Skeletal muscle tissue (tissue), 4 donors: ENCODE measurements around the gene LRRD1. TPM values are rescaled to one million over a fixed set of nuclear protein-coding genes. Genes with fewer than 3 reads are reported as not detected.
"Not testable (repeated sequence)": the region's sequence is repeated elsewhere in the genome, so short reads cannot be mapped to it uniquely, and the experiment has no call there.

Experiments used
- H3K27ac ChIP-seq: one replicate; pipeline ENCODE4 v1.7.0; 2013; ENCODE audit warnings: mild to moderate bottlenecking, low read depth, low read length, inconsistent platforms
- H3K27me3 ChIP-seq, 3 donors: one replicate each; pipeline ENCODE4 v1.7.0; 2013; ENCODE audit warnings: low read length in 3 of 3; ENCODE audit not compliant: control insufficient read depth in 3 of 3, insufficient read depth in 3 of 3
- H3K36me3 ChIP-seq, 3 donors: one replicate each; pipeline ENCODE4 v1.7.0; 2013; ENCODE audit warnings: low read length in 3 of 3; ENCODE audit not compliant: control insufficient read depth in 3 of 3, insufficient read depth in 3 of 3
- H3K4me1 ChIP-seq, 3 donors: one replicate each; pipeline ENCODE4 v1.7.0; 2013; ENCODE audit warnings: low read length in 3 of 3, mild to moderate bottlenecking in 3 of 3; ENCODE audit not compliant: control insufficient read depth in 3 of 3, insufficient read depth in 3 of 3
- H3K4me3 ChIP-seq, 3 donors: one replicate each; pipeline ENCODE4 v1.7.0; 2013; ENCODE audit warnings: low read length in 3 of 3
- H3K9ac ChIP-seq, 3 donors: one replicate each; pipeline ENCODE4 v1.7.0; 2013; ENCODE audit warnings: low read length in 3 of 3, mild to moderate bottlenecking in 3 of 3, moderate library complexity in 2 of 3, low read depth in 1 of 3
- H3K9me3 ChIP-seq, 3 donors: one replicate each; pipeline ENCODE4 v1.7.0; 2013; ENCODE audit warnings: low read length in 3 of 3; ENCODE audit not compliant: control insufficient read depth in 3 of 3
- total RNA-seq: library from RNA; depleted of rRNA; stranded (reverse); fragments of >200 nt; gene quantifications from one replicate; pipeline ENCODE4 v1.2.3, GENCODE V29; 2014
- donor health status: Osteomylitis.

LRRD1 gene
- total RNA-seq, result 0.52 TPM

GRCh38 chr7:92178928-92179924, at the start of gene LRRD1:
TSS of gene LRRD1 (minus strand) at chr7:92179142. CDS start at chr7:92165202, 13,940 bp downstream.
- Histone ChIP-seq H3K27ac (peak within 1 kb of the TSS; percentile 72), H3K4me1 (peaks cover 2 to 5% (median 4%) of the 10 kb centered on the region in 3 donors), H3K9me3 (no peaks in the 10 kb centered on the region), H3K36me3 (no peaks in the 10 kb centered on the region), H3K4me3 (peak within 1 kb of the TSS; percentile 74 to 79 (median 75)), H3K9ac (peak within 1 kb of the TSS; percentile 77 to 84 (median 82)), H3K27me3 (no peaks in the 10 kb centered on the region)

- H3K4me3 ChIP-seq, result no peak overlapping the region
Measured at GRCh38 chr7:92228742-92229141, 49.8 kb upstream of the LRRD1 start.

GRCh38 chr7:92228100-92228499, 49.2 kb upstream of the LRRD1 start:
- no peak overlapping the region for H3K9ac ChIP-seq
- H3K27ac ChIP-seq, result no peak overlapping the region
- no peak overlapping the region for H3K4me3 ChIP-seq
- no peaks in the 10 kb centered on the region for H3K27me3 ChIP-seq
- H3K36me3 ChIP-seq, result peaks cover 17 to 47% (median 42%) of the 10 kb centered on the region in 3 donors
- no peaks in the 10 kb centered on the region for H3K4me1 ChIP-seq
- peaks cover 0 to 3% (median 0%) of the 10 kb centered on the region in 3 donors for H3K9me3 ChIP-seq

More at GRCh38 chr7:92228742-92229141, 49.8 kb upstream of the LRRD1 start:
- peaks cover 14 to 43% (median 41%) of the 10 kb centered on the region in 3 donors for H3K36me3 ChIP-seq
- no peak overlapping the region for H3K9ac ChIP-seq
- H3K27me3 ChIP-seq, result no peaks in the 10 kb centered on the region
- H3K4me1 ChIP-seq, result no peaks in the 10 kb centered on the region
- H3K27ac ChIP-seq, result no peak overlapping the region
- H3K9me3 ChIP-seq, result peaks cover 0 to 3% (median 0%) of the 10 kb centered on the region in 3 donors

GRCh38 chr7:92226981-92227380, 48.0 kb upstream of the LRRD1 start:
- Histone ChIP-seq H3K9ac (no peak overlapping the region), H3K4me3 (no peak overlapping the region), H3K27me3 (no peaks in the 10 kb centered on the region), H3K36me3 (peaks cover 17 to 50% (median 39%) of the 10 kb centered on the region in 3 donors), H3K27ac (no peak overlapping the region), H3K9me3 (peaks cover 0 to 3% (median 0%) of the 10 kb centered on the region in 3 donors), H3K4me1 (no peaks in the 10 kb centered on the region)

- Histone ChIP-seq H3K4me3 (no peak overlapping the region), H3K27ac (no peak overlapping the region), H3K36me3 (peaks cover 45 to 58% (median 56%) of the 10 kb centered on the region in 3 donors), H3K9me3 (no peaks in the 10 kb centered on the region), H3K9ac (no peak overlapping the region), H3K27me3 (no peaks in the 10 kb centered on the region), H3K4me1 (no peaks in the 10 kb centered on the region)
Measured at GRCh38 chr7:92221766-92222165, 42.8 kb upstream of the LRRD1 start.

- Histone ChIP-seq H3K9me3 (peaks cover 0 to 4% (median 0%) of the 10 kb centered on the region in 3 donors), H3K4me3 (no peak overlapping the region), H3K27ac (no peak overlapping the region), H3K9ac (no peak overlapping the region), H3K36me3 (peaks cover 15 to 47% (median 23%) of the 10 kb centered on the region in 3 donors), H3K27me3 (no peaks in the 10 kb centered on the region), H3K4me1 (no peaks in the 10 kb centered on the region)
Measured at GRCh38 chr7:92206672-92207071, 27.7 kb upstream of the LRRD1 start.

GRCh38 chr7:92205987-92206386, 27.0 kb upstream of the LRRD1 start:
- Histone ChIP-seq H3K4me1 (no peaks in the 10 kb centered on the region), H3K9me3 (peaks cover 0 to 4% (median 0%) of the 10 kb centered on the region in 3 donors), H3K36me3 (peaks cover 12 to 41% (median 20%) of the 10 kb centered on the region in 3 donors), H3K9ac (no peak overlapping the region), H3K27ac (no peak overlapping the region), H3K4me3 (no peak overlapping the region), H3K27me3 (no peaks in the 10 kb centered on the region)

GRCh38 chr7:92200791-92201190, 21.8 kb upstream of the LRRD1 start:
- H3K4me3 ChIP-seq, result no peak overlapping the region
- H3K27ac ChIP-seq, result no peak overlapping the region
- H3K36me3 ChIP-seq, result peaks cover 5 to 27% (median 19%) of the 10 kb centered on the region in 3 donors
- no peaks in the 10 kb centered on the region for H3K4me1 ChIP-seq
- no peaks in the 10 kb centered on the region for H3K9me3 ChIP-seq
- H3K27me3 ChIP-seq, result no peaks in the 10 kb centered on the region
- no peak overlapping the region for H3K9ac ChIP-seq

- no peaks in the 10 kb centered on the region for H3K4me1 ChIP-seq
- H3K9ac ChIP-seq, result no peak overlapping the region
- no peak overlapping the region for H3K27ac ChIP-seq
- peaks cover 0 to 11% (median 0%) of the 10 kb centered on the region in 3 donors for H3K36me3 ChIP-seq
- no peaks in the 10 kb centered on the region for H3K27me3 ChIP-seq
- peaks cover 0 to 3% (median 2%) of the 10 kb centered on the region in 3 donors for H3K9me3 ChIP-seq
- no peak overlapping the region for H3K4me3 ChIP-seq
Measured at GRCh38 chr7:92192326-92192725, 13.4 kb upstream of the LRRD1 start.

GRCh38 chr7:92189246-92189645, 10.3 kb upstream of the LRRD1 start:
- not testable (repeated sequence) for H3K27me3 ChIP-seq, H3K9me3 ChIP-seq, H3K4me3 ChIP-seq, H3K27ac ChIP-seq, H3K4me1 ChIP-seq, H3K9ac ChIP-seq, H3K36me3 ChIP-seq
